Muscle of leg (tissue), 11 donors: Measurements from ENCODE around the gene UBAC2. TPM values are rescaled to one million over a fixed set of nuclear protein-coding genes. Genes with fewer than 3 reads are reported as not detected.

Experiments used
- DNase-seq: peaks from one replicate; pipeline ENCODE4 v3.0.0; 2013
- H3K27ac ChIP-seq: one replicate; pipeline ENCODE4 v1.5.1; 2013; ENCODE audit warnings: mild to moderate bottlenecking, low read length, control low read depth
- H3K27me3 ChIP-seq: one replicate; pipeline ENCODE4 v1.6.1; 2013; ENCODE audit warnings: low read length; ENCODE audit not compliant: control insufficient read depth, insufficient read depth
- H3K36me3 ChIP-seq: one replicate; pipeline ENCODE4 v1.6.1; 2013; ENCODE audit warnings: low read length; ENCODE audit not compliant: control insufficient read depth, insufficient read depth
- H3K4me1 ChIP-seq: one replicate; pipeline ENCODE4 v1.6.1; 2013; ENCODE audit warnings: low read length; ENCODE audit not compliant: control insufficient read depth, insufficient read depth
- H3K4me3 ChIP-seq: one replicate; pipeline ENCODE4 v1.5.1; 2013; ENCODE audit warnings: low read length, control low read depth
- H3K9me3 ChIP-seq: replicated peaks from 2 replicates; pipeline ENCODE4 v1.6.1; 2013; ENCODE audit warnings: low read depth, low read length; ENCODE audit not compliant: control insufficient read depth
- WGBS: methylation state at CpG from one replicate; pipeline ENCODE4 v1.1.5; 2013; ENCODE audit warnings: missing lambda C conversion rate; ENCODE audit not compliant: insufficient coverage; 5-methylcytosine and 5-hydroxymethylcytosine counted together
- polyA plus RNA-seq, 8 donors: library from polyadenylated mRNA; unstranded; fragments of 120-200 nt; gene quantifications; one replicate each; pipeline versions ENCODE4 v1.2.1 to v1.2.3, GENCODE V29; 2013; ENCODE audit warnings: inconsistent platforms in 1 of 8, low replicate concordance in 1 of 8; ENCODE audit not compliant: insufficient read length in 8 of 8, insufficient read depth in 1 of 8
- total RNA-seq: library from RNA; stranded (reverse); fragments of 120-200 nt; gene quantifications from one replicate; pipeline ENCODE4 v1.2.4, GENCODE V29; 2013

The UBAC2 gene
- total and polyA plus RNA-seq, 9 donors: 46.3 to 92.6 (median 84.7) TPM

DNA sequence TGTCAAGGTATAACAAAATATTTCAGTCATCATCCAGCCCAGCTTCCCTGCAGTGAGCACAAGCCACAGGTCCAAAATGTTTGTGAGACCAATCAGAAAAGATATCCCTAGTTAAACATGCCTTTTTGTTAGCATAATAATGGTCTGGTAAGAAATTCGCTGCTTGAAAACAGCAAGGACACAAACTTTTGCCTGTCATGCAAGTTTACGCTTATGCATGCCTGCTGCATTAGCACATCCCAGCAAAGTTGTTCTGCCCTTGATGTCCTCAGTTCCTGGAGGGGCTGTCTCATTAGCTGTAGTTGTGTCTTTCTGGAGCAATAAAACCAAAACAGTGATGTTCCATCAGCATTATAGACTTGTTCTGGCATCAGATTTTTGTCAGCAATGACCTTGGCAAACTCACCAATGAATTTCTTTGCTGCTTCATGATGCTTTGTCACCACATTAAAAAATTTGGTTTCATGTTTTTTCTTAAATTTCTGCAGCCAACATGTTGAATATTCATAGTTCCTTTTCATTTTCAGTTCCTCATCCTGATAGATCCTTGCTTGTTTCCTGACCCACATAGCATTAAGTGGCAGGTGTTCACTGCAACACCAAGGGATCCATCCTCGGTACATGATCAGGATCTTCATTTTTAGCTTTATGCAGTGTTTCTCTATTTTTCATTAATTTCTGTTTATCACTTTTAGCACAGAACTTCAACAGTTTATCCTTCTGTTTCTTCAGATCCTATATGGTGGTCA is 178.5 kb downstream of the UBAC2 start:
- WGBS: 86% methylated on average over 2 of the region's 3 CpGs

DNA sequence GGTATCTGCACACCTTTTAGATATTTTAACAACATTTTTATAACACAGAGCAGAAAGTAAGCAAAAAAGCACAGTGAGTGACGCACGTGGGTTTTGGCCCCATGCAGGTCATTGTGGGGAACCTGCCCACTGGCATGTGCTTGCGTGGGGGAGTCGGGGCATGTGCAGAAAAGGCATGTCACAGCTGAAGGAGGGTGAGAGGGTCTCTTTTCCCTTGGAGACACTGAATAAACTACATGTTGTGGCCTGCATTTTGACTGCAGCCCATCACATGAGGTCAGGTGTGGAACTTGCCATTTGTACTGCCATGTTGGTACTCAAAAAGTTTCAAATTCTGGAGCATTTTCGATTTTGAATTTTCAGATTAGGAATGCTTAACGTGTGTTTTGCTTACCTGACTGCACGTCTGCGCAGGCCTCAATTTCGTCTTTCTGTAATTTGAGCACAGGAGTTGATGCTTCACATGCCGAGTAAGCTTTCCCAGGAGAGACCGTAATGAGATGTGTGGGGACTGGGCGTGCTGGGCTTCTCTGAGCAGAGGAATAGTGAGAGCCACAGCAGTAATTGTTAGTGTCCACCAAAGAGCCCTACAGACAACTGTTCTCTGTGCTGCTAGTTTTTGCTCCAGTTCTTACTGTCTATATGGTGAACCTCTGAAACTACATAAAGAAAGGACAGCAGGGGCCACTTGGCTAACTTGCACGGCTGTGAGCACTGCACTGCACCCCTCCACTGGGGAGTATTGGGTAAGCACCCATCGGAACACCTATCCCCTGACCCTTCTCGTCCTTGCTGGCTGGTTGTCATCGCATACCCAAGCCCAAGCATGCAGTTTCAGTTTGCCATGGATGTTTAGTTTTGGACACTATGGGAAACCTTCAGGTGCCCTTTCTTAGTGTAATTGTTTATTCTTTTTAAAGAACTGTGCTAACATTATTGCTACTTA is 179.5 kb downstream of the UBAC2 start:
- 80% methylated on average over 14 of the region's 16 CpGs for WGBS
- H3K9me3 ChIP-seq: no peaks in the 10 kb centered on the region
- DNase-seq: no peak
- peaks cover 8% of the 10 kb centered on the region for H3K36me3 ChIP-seq
- H3K4me3 ChIP-seq: no peak overlapping the region
- H3K27ac ChIP-seq: no peak overlapping the region
- no peaks in the 10 kb centered on the region for H3K27me3 ChIP-seq
- no peaks in the 10 kb centered on the region for H3K4me1 ChIP-seq

More for the DNA sequence above, 178.5 kb downstream of the UBAC2 start:
- Histone ChIP-seq H3K36me3 (peaks cover 7% of the 10 kb centered on the region), H3K27me3 (no peaks in the 10 kb centered on the region), H3K27ac (no peak overlapping the region), H3K9me3 (no peaks in the 10 kb centered on the region), H3K4me1 (no peaks in the 10 kb centered on the region), H3K4me3 (no peak overlapping the region)
- DNase-seq: no peak

DNA sequence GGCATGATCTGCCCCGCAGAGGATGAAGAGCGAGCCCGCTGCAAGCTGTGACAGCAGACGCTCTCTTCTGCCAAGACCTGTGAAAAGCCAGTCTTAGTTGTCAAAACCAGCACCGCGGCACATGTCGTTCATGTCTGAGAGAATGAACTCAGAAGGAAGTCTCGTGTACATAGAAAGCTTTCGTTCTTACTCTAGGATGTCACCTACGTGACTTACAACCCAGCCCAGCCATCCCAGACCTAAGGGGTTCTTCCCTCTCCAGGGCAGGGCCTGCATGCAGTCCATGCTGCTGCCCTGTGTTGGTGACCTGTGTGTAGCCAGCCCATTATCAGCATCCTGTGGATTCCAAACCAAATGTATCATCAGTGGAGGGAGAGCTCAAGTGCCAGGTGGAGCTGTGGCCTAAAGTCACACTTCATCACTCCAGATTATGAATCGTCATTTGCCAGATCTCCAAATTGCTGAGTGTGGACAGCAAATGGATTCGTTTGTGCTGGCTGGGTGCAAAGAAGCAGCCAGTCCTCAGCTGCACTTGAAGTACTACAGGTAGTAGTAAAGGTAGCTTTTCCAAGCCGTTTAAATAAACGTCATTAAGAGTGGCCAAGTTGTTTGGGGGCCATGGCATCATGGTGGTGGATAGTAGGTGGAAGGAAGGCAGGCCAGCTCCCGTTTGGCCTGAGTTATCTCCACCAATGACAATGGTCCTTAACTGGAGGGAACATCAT is 180.4 kb downstream of the UBAC2 start:
- Histone ChIP-seq H3K9me3 (no peaks in the 10 kb centered on the region), H3K4me3 (no peak overlapping the region), H3K36me3 (peaks cover 16% of the 10 kb centered on the region), H3K4me1 (no peaks in the 10 kb centered on the region), H3K27ac (no peak overlapping the region), H3K27me3 (no peaks in the 10 kb centered on the region)
- WGBS: 91% methylated on average over 9 of the region's 15 CpGs
- no peak for DNase-seq

DNA sequence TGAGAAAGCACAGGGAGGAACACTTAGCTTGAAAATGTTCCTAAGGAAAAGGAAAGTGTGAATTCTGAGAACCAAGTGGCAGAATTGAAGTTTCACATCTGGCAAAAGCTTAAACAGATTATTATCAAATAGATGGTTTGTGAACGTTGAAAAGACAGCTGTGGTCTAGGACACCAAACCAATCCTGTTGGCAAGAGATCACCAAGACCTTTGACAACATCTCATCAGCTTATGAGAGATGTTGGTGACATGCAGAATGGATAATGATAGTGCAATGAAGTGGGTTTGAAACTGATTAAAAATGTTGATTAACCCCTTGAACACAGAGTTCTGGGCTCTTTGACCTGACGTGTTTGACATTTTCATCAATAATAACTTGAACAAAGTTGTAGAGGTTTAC is 181.1 kb downstream of the UBAC2 start:
- Histone ChIP-seq H3K9me3 (no peaks in the 10 kb centered on the region), H3K4me1 (no peaks in the 10 kb centered on the region), H3K36me3 (peaks cover 18% of the 10 kb centered on the region), H3K27me3 (no peaks in the 10 kb centered on the region), H3K27ac (no peak overlapping the region), H3K4me3 (no peak overlapping the region)
- no peak for DNase-seq
- no CpG with 5 or more reads among the region's 2 CpGs for WGBS

DNA sequence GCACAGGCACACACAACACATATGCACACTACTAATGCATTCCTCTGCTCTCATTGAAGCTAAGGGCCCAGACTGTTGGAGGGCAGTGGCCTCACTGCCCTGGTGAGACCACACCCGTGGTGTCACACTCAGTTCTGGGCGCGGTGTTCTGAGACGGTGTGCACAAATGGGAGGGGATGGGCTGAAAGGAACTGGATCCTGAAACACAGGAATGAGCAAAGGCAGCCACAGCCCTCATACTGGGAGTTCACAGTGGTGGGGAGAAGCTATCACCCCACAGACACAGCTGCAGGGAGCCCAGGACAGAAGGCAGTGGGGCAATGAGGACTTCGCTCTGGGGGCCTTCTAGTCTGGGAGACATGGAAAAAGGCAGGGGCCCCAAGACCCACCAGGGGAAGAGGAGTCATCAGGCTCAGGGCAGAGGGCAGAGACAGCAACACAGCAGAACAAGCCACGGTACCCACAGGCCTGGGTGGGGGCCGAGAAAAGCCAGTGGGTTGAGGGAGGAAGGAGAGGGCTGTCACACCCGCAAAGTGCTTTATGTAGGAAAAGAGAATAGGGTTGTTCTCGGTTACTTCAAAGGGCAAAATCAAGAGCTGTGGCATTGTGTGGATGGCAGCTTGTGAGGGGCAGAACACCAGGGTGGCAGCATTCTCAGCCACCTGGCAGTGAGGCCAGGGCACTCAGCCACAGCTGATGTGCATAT is 181.9 kb downstream of the UBAC2 start:
- no peaks in the 10 kb centered on the region for H3K4me1 ChIP-seq
- H3K27me3 ChIP-seq: no peaks in the 10 kb centered on the region
- DNase-seq: no peak
- WGBS: 83% methylated on average over 9 of the region's 9 CpGs
- no peak overlapping the region for H3K27ac ChIP-seq
- no peaks in the 10 kb centered on the region for H3K9me3 ChIP-seq
- H3K36me3 ChIP-seq: peaks cover 20% of the 10 kb centered on the region
- no peak overlapping the region for H3K4me3 ChIP-seq

DNA sequence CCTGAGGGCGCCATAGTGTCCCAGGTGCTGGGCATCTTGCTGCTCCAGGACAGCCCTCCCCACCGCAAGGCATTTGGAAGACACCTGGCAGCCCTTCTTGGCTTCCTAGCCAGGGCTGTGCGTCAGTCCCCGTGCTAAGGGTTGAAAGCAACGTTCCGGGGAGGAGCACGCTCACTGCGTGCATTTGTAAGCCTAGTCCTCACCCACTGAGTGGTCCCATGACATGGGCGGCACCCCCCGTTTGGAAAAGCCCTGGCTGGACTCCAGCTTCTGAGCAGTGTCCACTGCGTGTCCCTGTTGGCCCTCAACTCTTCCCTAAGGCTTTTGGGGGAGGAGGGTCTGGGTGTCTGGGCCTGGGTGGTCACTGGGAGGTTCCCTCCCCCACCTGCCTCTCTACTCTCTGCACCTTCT is 182.9 kb downstream of the UBAC2 start:
- Histone ChIP-seq H3K27me3 (no peaks in the 10 kb centered on the region), H3K4me1 (no peaks in the 10 kb centered on the region)

DNA sequence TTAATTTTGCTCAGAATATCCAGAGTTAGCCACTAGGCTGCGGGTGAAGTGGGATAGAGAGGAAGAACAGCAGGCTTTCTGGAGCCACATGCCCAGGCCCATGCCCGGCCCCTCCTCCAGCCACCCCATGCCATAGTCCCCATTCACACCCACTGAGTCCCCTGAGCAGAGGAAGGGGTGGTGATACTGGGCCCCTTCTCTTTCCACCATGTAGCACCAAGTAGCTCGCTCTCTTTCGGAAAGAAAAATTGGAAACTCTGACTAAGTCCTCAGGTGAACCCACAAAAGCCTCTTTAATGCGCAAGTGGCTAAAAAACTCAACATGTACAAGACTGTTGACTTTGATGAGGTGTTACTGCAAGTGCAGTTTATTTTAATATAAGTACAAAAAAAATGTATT is 183.3 kb downstream of the UBAC2 start:
- H3K4me1 ChIP-seq: no peaks in the 10 kb centered on the region
- DNase-seq: no peak

More for the DNA sequence above, 182.9 kb downstream of the UBAC2 start:
- Histone ChIP-seq H3K27ac (no peak overlapping the region), H3K9me3 (no peaks in the 10 kb centered on the region), H3K4me3 (no peak overlapping the region), H3K36me3 (peaks cover 20% of the 10 kb centered on the region)
- no peak for DNase-seq
- 74% methylated on average over 10 of the region's 11 CpGs for WGBS

DNA sequence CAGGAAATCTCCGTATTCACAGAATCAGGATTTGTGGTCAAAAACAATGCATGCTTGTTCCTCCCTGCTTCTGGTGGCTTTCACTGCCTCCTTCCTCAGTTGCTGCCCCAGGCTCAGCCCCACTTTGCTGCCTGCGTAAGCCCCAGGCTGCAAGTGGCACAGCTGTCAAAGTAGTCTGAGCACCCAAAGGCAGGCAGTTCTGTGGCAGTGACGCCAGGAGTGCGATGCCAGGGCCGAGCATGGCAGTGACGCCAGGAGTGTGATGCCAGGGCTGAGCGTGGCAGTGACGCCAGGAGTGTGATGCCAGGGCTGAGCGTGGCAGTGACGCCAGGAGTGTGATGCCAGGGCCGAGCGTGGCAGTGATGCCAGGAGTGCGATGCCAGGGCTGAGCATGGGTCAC is 183.8 kb downstream of the UBAC2 start:
- WGBS: 85% methylated on average over 13 of the region's 13 CpGs
- DNase-seq: no peak
- Histone ChIP-seq H3K4me1 (no peaks in the 10 kb centered on the region), H3K27ac (no peak overlapping the region), H3K4me3 (no peak overlapping the region), H3K9me3 (no peaks in the 10 kb centered on the region), H3K36me3 (peaks cover 20% of the 10 kb centered on the region), H3K27me3 (no peaks in the 10 kb centered on the region)

More for the DNA sequence above, 183.3 kb downstream of the UBAC2 start:
- H3K4me3 ChIP-seq: no peak overlapping the region
- no peak overlapping the region for H3K27ac ChIP-seq
- H3K36me3 ChIP-seq: peaks cover 20% of the 10 kb centered on the region
- H3K27me3 ChIP-seq: no peaks in the 10 kb centered on the region
- WGBS: no CpG with 5 or more reads among the region's 5 CpGs
- H3K9me3 ChIP-seq: no peaks in the 10 kb centered on the region

DNA sequence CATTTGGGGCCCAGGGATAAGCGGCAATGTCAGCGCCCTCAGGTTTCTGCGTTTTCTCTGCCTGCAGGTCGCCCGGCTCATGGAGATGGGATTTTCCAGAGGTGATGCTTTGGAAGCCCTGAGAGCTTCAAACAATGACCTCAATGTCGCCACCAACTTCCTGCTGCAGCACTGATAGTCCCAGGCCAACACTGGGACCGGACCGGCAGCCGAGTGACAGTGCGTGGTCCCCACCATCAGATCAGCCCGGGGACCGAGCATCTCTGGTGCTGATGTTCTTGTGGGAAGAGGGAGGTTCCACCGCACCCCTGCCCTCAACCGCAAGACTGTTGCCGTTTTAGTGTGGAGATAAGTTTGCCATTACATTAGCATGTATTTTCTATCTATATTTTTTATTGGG is 184.5 kb downstream of the UBAC2 start:
- Histone ChIP-seq H3K27ac (no peak overlapping the region), H3K4me3 (no peak overlapping the region), H3K27me3 (no peaks in the 10 kb centered on the region), H3K9me3 (no peaks in the 10 kb centered on the region), H3K4me1 (no peaks in the 10 kb centered on the region), H3K36me3 (peaks cover 22% of the 10 kb centered on the region)
- DNase-seq: no peak
- 97% methylated on average over 6 of the region's 15 CpGs for WGBS
